NB4 (cell line): Measurements from ENCODE around the gene PLAC8L1.

Experiments used
- CTCF ChIP-seq: IDR thresholded peaks from one replicate; pipeline ENCODE4 v1.5.1; 2012; ENCODE audit warnings: low read depth, low read length
- MAX ChIP-seq: IDR thresholded peaks from 2 replicates; pipeline ENCODE4 v1.6.1; 2011; ENCODE audit warnings: low read depth, low read length
- MYC ChIP-seq: IDR thresholded peaks from 2 replicates; pipeline ENCODE4 v1.6.1; 2011; ENCODE audit warnings: low read depth, low read length
- POLR2A ChIP-seq: IDR thresholded peaks from 2 replicates; pipeline ENCODE4 v1.6.1; 2011; ENCODE audit warnings: mild to moderate bottlenecking; ENCODE audit not compliant: insufficient read length; ENCODE audit errors: extremely low read depth

GRCh38 chr5:146069780-146070099 lies 35.6 kb downstream of the PLAC8L1 start:
- no peak for TF ChIP-seq CTCF
- TF ChIP-seq POLR2A = no peak
- TF ChIP-seq MAX = no peak
- no peak for TF ChIP-seq MYC
